HG02571 (cell line): ENCODE measurements around the gene TP63.
"Not testable (repeated sequence)": the region's sequence is repeated elsewhere in the genome, so short reads cannot be mapped to it uniquely, and the experiment has no call there.

Source experiments
- ATAC-seq: cut with Tn5 transposase; IDR thresholded peaks from one replicate; pipeline ENCODE4 v1.9.1; 2021; ENCODE audit warnings: mild to moderate bottlenecking, moderate library complexity; ENCODE audit not compliant: unreplicated experiment

TP63 gene

GRCh38 chr3:189631373-189631408, at the start of gene TP63:
Gene TP63, plus strand, starts transcription at chr3:189631389. Its CDS starts 127 bp downstream, at chr3:189631516.
- ATAC-seq = no peak

DNA sequence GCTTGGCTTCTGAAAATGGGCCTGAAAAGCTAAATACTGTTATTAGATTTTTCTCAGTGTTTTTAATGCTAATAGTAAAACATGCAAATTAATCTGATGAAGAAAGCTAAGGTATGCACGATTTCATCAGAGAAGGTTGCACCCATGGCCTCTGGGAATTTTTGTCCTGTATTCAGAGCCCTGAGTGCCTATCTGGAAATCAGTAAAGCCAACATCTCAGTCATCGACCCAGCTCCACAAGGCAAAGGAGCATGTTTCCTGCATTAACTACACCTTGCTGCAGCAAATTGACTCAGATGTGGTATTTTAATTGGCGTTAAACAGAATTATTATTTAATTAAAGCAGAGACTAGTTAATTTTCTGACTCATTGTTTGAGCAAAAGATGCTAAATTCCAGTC, 49.0 kb upstream of the TP63 start:
- ATAC-seq = no peak

GRCh38 chr3:189584645-189585044, 46.5 kb upstream of the TP63 start:
- no peak for ATAC-seq

DNA sequence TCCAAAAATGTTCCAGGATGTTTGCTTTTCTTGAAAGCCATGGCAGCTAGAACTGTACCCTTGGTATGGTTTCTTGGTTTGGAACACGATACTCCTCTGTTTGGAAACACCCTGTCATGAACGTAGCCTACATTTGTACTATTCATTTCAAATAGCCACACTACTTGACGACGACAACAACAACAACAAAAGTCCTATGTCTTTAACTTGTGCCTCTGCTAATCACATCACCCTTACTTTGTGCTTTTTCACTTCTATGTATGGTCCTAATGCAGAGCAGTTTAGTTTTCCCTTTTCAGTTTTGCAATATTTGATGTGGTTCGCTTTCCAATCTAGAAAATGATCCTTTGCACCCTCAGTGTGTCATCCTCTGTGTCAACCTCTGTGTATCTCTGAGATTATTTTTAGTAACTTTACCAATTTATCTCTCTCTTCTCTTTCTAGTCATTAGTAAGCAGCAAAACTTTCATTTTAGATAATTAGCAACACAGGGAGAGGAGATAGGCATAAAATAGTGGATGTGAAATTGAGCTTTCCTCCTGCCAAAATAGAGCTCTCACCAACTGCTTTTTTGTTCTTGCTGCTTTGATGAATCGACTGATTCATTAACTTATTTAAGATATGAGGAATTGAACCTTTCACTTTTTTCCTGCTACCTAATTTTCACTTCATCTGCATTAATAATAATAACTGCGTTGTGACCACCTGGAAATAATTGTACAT, 44.1 kb upstream of the TP63 start:
- peak; percentile 61 for ATAC-seq

- ATAC-seq = no peak
These were observed 43.5 kb upstream of the TP63 start for GRCh38 chr3:189587664-189588040.

DNA sequence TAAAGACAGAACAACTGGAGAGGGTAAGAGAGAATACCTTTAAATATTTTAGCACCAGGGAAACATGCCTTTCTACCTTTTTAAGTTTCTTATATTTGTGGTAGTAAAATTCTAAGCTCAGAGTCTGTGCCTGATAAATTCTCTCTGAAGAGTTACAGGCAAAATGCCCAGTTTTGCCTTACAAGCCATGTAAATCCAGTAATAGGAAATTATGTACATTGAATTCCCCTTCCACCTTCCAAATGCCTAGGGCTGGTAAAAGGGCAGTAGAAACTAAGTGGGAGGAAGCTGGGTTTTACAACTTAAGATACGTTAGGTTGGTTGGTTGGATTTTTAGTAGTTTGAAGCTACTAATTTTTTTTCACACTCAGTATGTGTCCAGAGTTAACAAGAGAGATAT, 43.1 kb upstream of the TP63 start:
- ATAC-seq = no peak

- ATAC-seq = no peak
These were observed 42.6 kb upstream of the TP63 start for GRCh38 chr3:189588475-189589178.

- ATAC-seq = no peak
These were observed 42.0 kb upstream of the TP63 start for GRCh38 chr3:189589179-189589569.

- ATAC-seq = no peak
These were observed 41.0 kb upstream of the TP63 start for GRCh38 chr3:189590223-189590622.

GRCh38 chr3:189593581-189593980, 37.6 kb upstream of the TP63 start:
- no peak for ATAC-seq

DNA sequence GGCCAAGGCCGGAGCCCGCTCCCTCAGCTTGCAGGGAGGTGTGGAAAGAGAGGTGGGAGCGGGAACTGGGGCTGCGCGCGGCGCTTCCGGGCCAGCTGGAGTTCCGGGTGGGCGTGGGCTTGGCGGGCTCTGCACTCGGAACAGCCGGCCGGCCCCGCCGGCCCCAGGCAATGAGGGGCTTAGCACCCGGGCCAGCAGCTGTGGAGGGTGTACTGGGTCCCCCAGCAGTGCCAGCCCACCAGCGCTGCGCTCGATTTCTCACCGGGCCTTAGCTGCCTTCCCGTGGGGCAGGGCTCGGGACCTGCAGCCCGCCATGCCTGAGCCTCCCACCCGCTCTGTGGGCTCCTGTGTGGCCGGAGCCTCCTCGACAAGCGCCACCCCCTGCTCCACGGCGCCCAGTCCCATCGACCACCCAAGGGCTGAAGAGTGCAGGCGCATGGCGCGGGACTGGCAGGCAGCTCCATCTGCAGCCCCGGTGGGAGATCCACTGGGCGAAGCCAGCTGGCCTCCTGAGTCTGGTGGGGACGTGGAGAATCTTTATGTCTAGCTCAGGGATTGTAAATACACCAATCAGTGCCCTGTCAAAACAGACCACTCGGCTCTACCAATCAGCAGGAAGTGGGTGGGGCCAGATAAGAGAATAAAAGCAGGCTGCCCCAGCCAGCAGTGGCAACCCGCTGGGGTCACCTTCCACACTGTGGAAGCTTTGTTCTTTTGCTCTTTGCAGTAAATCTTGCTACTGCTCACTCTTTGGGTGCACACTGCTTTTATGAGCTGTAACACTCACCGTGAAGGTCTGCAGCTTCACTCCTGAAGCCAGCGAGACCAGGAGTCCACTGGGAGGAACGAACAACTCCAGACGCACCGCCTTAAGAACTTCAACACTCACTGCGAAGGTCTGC, 34.9 kb upstream of the TP63 start:
- ATAC-seq = not testable (repeated sequence)

GRCh38 chr3:189597918-189598317, 33.3 kb upstream of the TP63 start:
- ATAC-seq = no peak

- ATAC-seq = no peak
These were observed 32.5 kb upstream of the TP63 start for GRCh38 chr3:189598530-189599225.

GRCh38 chr3:189602471-189602870, 28.7 kb upstream of the TP63 start:
- no peak for ATAC-seq

- no peak for ATAC-seq
These were observed 25.5 kb upstream of the TP63 start for GRCh38 chr3:189605717-189606116.

DNA sequence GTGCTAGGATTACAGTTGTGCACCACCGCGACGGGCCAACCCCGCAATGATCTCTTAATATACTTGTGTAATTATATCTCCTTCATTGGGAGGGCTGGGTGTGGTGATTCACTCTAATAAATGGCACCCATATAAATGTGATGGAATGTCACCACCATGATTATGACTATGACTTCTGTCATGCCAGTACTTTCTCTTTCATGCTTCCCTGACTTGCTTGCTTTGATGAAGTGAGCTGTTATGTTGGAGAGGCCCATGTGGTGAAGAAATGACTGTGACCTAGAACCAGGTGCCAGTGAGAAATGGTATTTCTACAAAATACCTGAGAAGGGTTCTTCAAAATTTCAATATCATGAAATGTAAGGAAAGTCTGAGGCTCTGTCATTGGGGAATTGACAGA, 24.4 kb upstream of the TP63 start:
- ATAC-seq = no peak

- not testable (repeated sequence) for ATAC-seq
These were observed 18.5 kb upstream of the TP63 start for GRCh38 chr3:189612641-189613040.

- no peak for ATAC-seq
These were observed 18.1 kb upstream of the TP63 start for GRCh38 chr3:189613122-189613521.

DNA sequence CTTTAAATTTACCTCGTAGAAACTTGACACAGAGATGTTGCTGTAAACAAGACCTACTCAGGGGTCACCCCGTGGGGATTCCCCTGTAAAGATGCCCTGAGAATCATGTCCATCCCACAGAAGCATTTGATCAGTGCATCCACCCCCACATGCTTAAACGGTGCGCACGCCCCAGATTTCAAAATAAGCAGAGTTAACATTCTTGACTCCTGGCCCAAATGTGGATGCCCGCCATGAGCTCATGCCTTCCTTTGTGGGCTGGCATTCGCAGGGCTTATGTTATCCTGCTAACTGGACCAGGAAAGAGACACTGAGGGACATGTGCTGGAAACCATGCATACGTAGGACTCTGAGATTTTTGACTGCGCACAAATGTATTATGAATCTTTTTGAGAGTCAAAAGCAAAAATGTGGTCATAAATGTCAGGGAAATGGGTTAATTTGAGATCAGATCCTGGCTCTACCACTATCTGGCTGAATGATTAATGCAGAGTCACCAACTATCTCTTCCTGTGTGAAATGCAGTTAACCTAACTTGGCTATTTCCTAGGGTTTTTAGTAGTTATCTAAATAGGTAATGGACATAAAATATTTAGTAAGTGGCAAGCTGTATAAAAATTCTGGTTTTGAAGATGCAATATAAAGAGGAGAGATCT, 9.1 kb upstream of the TP63 start:
- no peak for ATAC-seq

- ATAC-seq = no peak
These were observed 8.6 kb upstream of the TP63 start for GRCh38 chr3:189622629-189623028.

- no peak for ATAC-seq
These were observed 7.1 kb upstream of the TP63 start for GRCh38 chr3:189624130-189624529.
